ENCODE measurements around the gene SCFD2.

- no peak for TF ChIP-seq CTCF (IDR thresholded peaks at IDR 0.05)
- no peak for TF ChIP-seq SIN3A (IDR thresholded peaks at IDR 0.05; ENCODE audit: borderline replicate concordance, insufficient read depth, low read depth, low read length)
- TF ChIP-seq POLR2AphosphoS5 (IDR thresholded peaks at IDR 0.05; ENCODE audit: low read depth, low read length), result no peak
- no peak for TF ChIP-seq REST (IDR thresholded peaks at IDR 0.05; ENCODE audit: insufficient read depth in 1 of 2, low read depth in 2 of 2, low read length in 1 of 2)
- no peak for TF ChIP-seq TCF7L2 (IDR thresholded peaks at IDR 0.05; ENCODE audit: low read depth, low read length)
Measured at GRCh38 chr4:53371049-53371448, 5.2 kb upstream of the SCFD2 start.
